GM12878 (cell line): ENCODE measurements around the gene CDR2L. TPM values are rescaled to one million over a fixed set of nuclear protein-coding genes. Genes with fewer than 3 reads are reported as not detected.

ENCODE experiments used
- ATAC-seq: fragments of 200-7000 bp; cut with Tn5 transposase; 3 replicates; pipeline ENCODE4 v1.9.1; 2020; ENCODE audit warnings: mild to moderate bottlenecking, moderate library complexity
- BruUV-seq: library from RNA; stranded (reverse); fragments of 400-500 nt; replicated peaks from 2 replicates; lab custom pipeline; 2021; lab: Mats Ljungman, UMichigan
- CTCF ChIA-PET: fragments of 300-600 bp; sonication (Branson Sonifier 250); formaldehyde crosslinking; extraction: SDS; loops from one replicate; lab custom pipeline; 2021; ENCODE audit warnings: inconsistent platforms; lab: Yijun Ruan, JAX
- POLR2A ChIA-PET: fragments of 350-600 bp; formaldehyde crosslinking; extraction: SDS; loops from one replicate; lab custom pipeline; 2021; ENCODE audit warnings: inconsistent platforms; lab: Charles Lee
- RAD21 ChIA-PET: fragments of 300-600 bp; sonication (Branson Sonifier 250); formaldehyde crosslinking; loops from one replicate; lab custom pipeline; 2023; ENCODE audit warnings: antibody characterized with exemption; ENCODE audit not compliant: unreplicated experiment; lab: Charles Lee
- SMC1A ChIA-PET: fragments of 300-600 bp; sonication (Branson Sonifier 250); formaldehyde crosslinking; loops from one replicate; lab custom pipeline; 2023; ENCODE audit not compliant: unreplicated experiment, uncharacterized antibody; lab: Charles Lee
- DNase-seq: peaks from one replicate; pipeline ENCODE4 v3.0.0-alpha.2; 2011; ENCODE audit warnings: low read depth, low spot score
- FAIRE-seq: peaks from 3 replicates; lab custom pipeline; 2011; peaks lifted over from hg19 to GRCh38; lab: Jason Lieb, UNC
- H2AFZ ChIP-seq: 2 replicates; pipeline ENCODE4 v1.6.0; 2011; ENCODE audit warnings: low read depth, low read length, control low read depth; ENCODE audit not compliant: control insufficient read depth
- H3K27ac ChIP-seq: 2 replicates; pipeline ENCODE4 v1.5.1; 2011; ENCODE audit warnings: control low read depth; ENCODE audit not compliant: control insufficient read depth, insufficient read depth
- H3K27me3 ChIP-seq, 2 experiments: replicated peaks in 1 of 2; 2 replicates each; pipeline versions ENCODE4 v1.6.0 to v1.6.1; 2011; ENCODE audit warnings: low read length in 1 of 2; ENCODE audit not compliant: control insufficient read depth in 2 of 2, insufficient read depth in 2 of 2
- H3K36me3 ChIP-seq, 2 experiments: 2 replicates each; pipeline ENCODE4 v1.5.1; 2011; ENCODE audit warnings: low read length in 1 of 2; ENCODE audit not compliant: control insufficient read depth in 2 of 2, insufficient read depth in 2 of 2
- H3K4me1 ChIP-seq: 2 replicates; pipeline ENCODE4 v1.6.1; 2011; ENCODE audit warnings: mild to moderate bottlenecking, low read length, moderate library complexity, mixed read lengths; ENCODE audit not compliant: control insufficient read depth, insufficient read depth
- H3K4me2 ChIP-seq: 2 replicates; pipeline ENCODE4 v1.6.0; 2011; ENCODE audit warnings: control low read depth; ENCODE audit not compliant: control insufficient read depth, insufficient read depth
- H3K4me3 ChIP-seq: fragments of 200-600 bp; sonication (generic); 2 replicates; pipeline ENCODE4 v1.5.1; 2016
- H3K79me2 ChIP-seq: 2 replicates; pipeline ENCODE4 v1.6.0; 2011; ENCODE audit warnings: low read length; ENCODE audit not compliant: control insufficient read depth, insufficient read depth
- H3K9ac ChIP-seq: 2 replicates; pipeline ENCODE4 v1.8.0; 2011; ENCODE audit warnings: low read length, control low read depth, mixed read lengths; ENCODE audit not compliant: control insufficient read depth, insufficient read depth
- H3K9me3 ChIP-seq: replicated peaks from 3 replicates; pipeline ENCODE4 v1.5.1; 2011; ENCODE audit warnings: mild to moderate bottlenecking, low read length; ENCODE audit not compliant: control insufficient read depth, insufficient read depth
- H4K20me1 ChIP-seq: 2 replicates; pipeline ENCODE4 v1.6.0; 2011; ENCODE audit not compliant: control insufficient read depth, insufficient read depth
- MYB ChIP-seq: fragments of 150-350 bp; IDR thresholded peaks from 2 replicates; pipeline ENCODE4 v1.6.1; 2014; ENCODE audit warnings: mild to moderate bottlenecking, low read depth, low read length, borderline replicate concordance
- NFYB ChIP-seq: IDR thresholded peaks from 2 replicates; pipeline ENCODE4 v1.6.1; 2011; ENCODE audit warnings: low read depth, mild to moderate bottlenecking, low read length, improper control_type of control experiment, moderate library complexity; ENCODE audit not compliant: insufficient read depth
- PAX8 ChIP-seq: fragments of 450-650 bp; IDR thresholded peaks from 2 replicates; pipeline ENCODE4 v1.6.1; 2017; ENCODE audit warnings: mild to moderate bottlenecking, moderate library complexity
- POLR2A ChIP-seq: IDR thresholded peaks from 2 replicates; pipeline ENCODE4 v1.6.1; 2011; ENCODE audit warnings: low read depth, mild to moderate bottlenecking, low read length
- SIX5 ChIP-seq: IDR thresholded peaks from 2 replicates; pipeline ENCODE4 v1.6.1; 2011; ENCODE audit warnings: mild to moderate bottlenecking, low read depth, low read length, moderate library complexity; ENCODE audit not compliant: severe bottlenecking
- YY1 ChIP-seq: IDR thresholded peaks from 2 replicates; pipeline ENCODE4 v1.6.1; 2011; ENCODE audit warnings: low read depth, mild to moderate bottlenecking, low read length
- WGBS: methylation state at CpG from one replicate; pipeline ENCODE4 v1.1.6; 2016; ENCODE audit warnings: low lambda C conversion rate; ENCODE audit not compliant: insufficient replicate concordance, insufficient coverage; ENCODE audit errors: missing lambda C conversion rate; 5-methylcytosine and 5-hydroxymethylcytosine counted together
- in situ Hi-C: fragments of 300-500 bp; cut with MboI; formaldehyde crosslinking; loops from 9 replicates; pipeline ENCODE4 v1.14.3; 2018; ENCODE audit warnings: mixed read lengths
- intact Hi-C: fragments of 100-400 bp; cut with micrococcal nuclease; formaldehyde crosslinking; loops from one replicate; pipeline ENCODE4 v1.14.2; 2022; ENCODE audit not compliant: unreplicated experiment
- polyA plus RNA-seq, 11 experiments: library from polyadenylated mRNA; depleted of rRNA in 4 of 11; unstranded in 6 of 11; stranded (reverse) in 5 of 11; fragments of >200 nt; fragmentation: Nextera tagmentation in 4 of 11; fragmentation: Illumina TruSeq in 1 of 11; extraction: Ambion mirVana in 4 of 11; extraction: Trizol in 1 of 11; gene quantifications; 1 replicate in 1 of 11; 2 replicates in 10 of 11; pipeline versions ENCODE4 v1.2.1 to v1.2.3, GENCODE V29; 2011 to 2016; ENCODE audit warnings: inconsistent platforms in 2 of 11, missing spikeins in 2 of 11, low read depth in 1 of 11
- total RNA-seq, 4 experiments: library from RNA; depleted of rRNA in 3 of 4; stranded (reverse); fragments of >200 nt in 3 of 4; fragmentation: Illumina TruSeq in 1 of 4; extraction: Trizol in 1 of 4; gene quantifications; 2 replicates each; pipeline versions ENCODE4 v1.2.1 to v1.2.3, GENCODE V29; 2013 to 2021

Gene CDR2L
- total and polyA plus RNA-seq, 10 of the 15 experiments (the other 5 are each of a cell fraction or from before 2014, with no cell fraction given), result 0.03 to 0.18 (median 0.04) TPM; not detected in 6

DNA sequence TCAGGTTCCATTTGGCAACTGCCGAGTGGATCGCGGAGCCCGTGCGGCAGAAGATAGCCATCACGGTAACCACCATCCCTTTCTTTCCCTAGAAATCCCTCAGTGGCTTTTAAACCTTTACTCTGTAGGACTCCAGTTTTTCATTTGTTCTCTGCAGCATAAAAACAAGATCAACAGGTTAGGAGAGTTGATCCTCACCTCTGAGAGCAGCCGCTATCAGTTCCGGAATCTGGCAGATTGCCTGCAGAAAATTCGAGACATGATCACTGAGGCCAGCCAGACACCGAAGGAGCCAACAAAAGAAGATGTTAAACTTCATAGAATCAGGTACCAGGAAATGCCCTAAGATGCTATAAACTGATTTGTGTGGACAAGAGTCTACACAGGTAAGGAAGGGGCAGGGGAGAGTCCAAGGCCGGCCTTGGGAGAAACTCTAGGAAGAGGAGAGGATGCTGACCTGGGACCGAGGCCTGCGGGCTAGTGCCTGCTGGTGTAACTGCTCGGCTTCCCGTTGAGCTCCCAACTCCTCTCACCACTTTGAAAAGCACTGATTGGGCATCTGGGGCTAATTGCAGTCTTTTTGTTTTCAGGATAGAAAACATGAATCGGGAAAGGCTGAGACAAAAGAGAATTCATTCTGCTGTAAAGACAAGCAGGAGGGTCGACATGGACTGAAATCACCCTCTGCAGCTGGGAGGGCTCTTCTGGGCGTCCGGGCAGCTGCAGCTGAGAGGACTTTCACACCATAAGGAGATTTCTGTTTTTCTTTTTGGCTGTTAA lies 33.1 kb downstream of the CDR2L start:
- H3K79me2 ChIP-seq, result no peaks in the 10 kb centered on the region
- RAD21 ChIA-PET, result no interaction called here
- peaks cover 6 to 9% of the 10 kb centered on the region in 2 experiments; a peak in 3 of 4 replicates for H3K36me3 ChIP-seq
- no peak for DNase-seq
- H3K4me1 ChIP-seq, result no peaks in the 10 kb centered on the region
- H3K9me3 ChIP-seq, result no peaks in the 10 kb centered on the region
- in situ Hi-C loops, result no loop called here
- TF ChIP-seq PAX8 (no peak), SIX5 (no peak), YY1 (no peak)
- TF ChIP-seq, all 136 proteins: peak for 0
- Histone ChIP-seq H3K27ac (no peak overlapping the region), H2AFZ (no peak overlapping the region), H3K4me2 (no peak overlapping the region), H3K9ac (no peak overlapping the region), H4K20me1 (no peaks in the 10 kb centered on the region), H3K4me3 (no peak overlapping the region), H3K27me3 (no peaks in the 10 kb centered on the region)
- intact Hi-C loops, result no loop called here
- POLR2A ChIA-PET, result no interaction called here
- SMC1A ChIA-PET, result no interaction called here
- FAIRE-seq (no peak), ATAC-seq (no peak)
- WGBS, result 98% methylated on average over 19 of the region's 19 CpGs
- BruUV-seq, result TSS peak; percentile 61
- CTCF ChIA-PET, result no interaction called here

DNA sequence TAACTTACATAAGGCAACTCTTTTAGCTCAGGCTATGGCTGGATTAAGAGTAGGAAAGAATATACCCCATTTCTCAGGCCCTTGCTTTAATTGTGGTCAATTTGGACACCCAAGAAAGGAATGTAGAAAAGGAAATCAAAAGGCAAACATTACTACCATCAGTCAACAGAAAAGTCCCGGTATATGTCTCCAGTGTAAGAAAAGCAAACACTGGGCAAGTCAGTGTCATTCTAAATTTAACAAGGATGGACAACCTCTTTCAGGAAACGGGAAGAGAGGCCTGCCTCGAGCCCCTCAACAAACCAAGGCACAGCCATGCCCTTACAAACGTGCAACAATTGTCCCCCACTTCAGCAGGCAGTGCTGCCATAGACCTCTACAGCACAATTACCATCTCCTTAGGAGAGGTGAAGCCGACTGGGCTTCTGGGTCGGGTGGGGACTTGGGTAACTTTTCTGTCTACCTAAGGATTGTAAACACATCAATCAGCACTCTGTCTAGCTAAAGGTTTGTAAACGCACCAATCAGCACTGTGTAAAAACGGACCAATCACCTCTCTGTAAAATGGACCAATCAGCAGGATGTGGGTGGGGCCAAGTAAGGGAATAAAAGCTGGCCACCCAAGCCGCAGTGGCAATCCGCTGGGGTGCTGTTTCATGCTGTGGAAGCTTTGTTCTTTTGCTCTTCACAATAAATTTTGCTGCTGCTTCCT lies 37.4 kb downstream of the CDR2L start:
- ATAC-seq (no peak), FAIRE-seq (no peak), DNase-seq (no peak)
- Histone ChIP-seq H3K9ac (no peak overlapping the region), H2AFZ (no peak overlapping the region), H3K4me1 (no peaks in the 10 kb centered on the region), H3K4me3 (no peak overlapping the region), H3K27ac (no peak overlapping the region), H3K27me3 (no peaks in the 10 kb centered on the region), H3K4me2 (no peak overlapping the region), H3K36me3 (peaks cover 3 to 9% of the 10 kb centered on the region in 2 experiments; a peak in 2 of 4 replicates), H4K20me1 (no peaks in the 10 kb centered on the region), H3K9me3 (no peaks in the 10 kb centered on the region; the same call in 2 of the 3 replicates), H3K79me2 (no peaks in the 10 kb centered on the region)
- ChIA-PET RAD21 (interaction anchor here (3.2 kb wide), 1 partner anchor 64 kb away, joined by 9 read pairs; no protein-coding TSS in a partner anchor), SMC1A (interaction anchor here (1.2 to 1.6 kb wide), 5 partner anchors 13 to 64 kb away, joined by 3 to 5 read pairs (median 4); no protein-coding TSS in a partner anchor), POLR2A (interaction anchor here (0.6 to 1.4 kb wide), 3 partner anchors 10 to 170 kb away, joined by 3 to 10 read pairs (median 3); no protein-coding TSS in a partner anchor), CTCF (interaction anchor here (1.4 kb wide), 1 partner anchor 63 kb away, joined by 3 read pairs; no protein-coding TSS in a partner anchor)
- intact Hi-C loops (no loop called here), in situ Hi-C loops (no loop called here)
- TF ChIP-seq MYB (no peak), POLR2A (0 out of 2 replicates have a peak, but pooled peaks have one; percentile 19), NFYB (peak; percentile 80)
- 92% methylated on average over 10 of the region's 10 CpGs for WGBS
- BruUV-seq, result no TSS peak
